Neural progenitor cell (in vitro differentiated cells): ENCODE results near the gene FCRL1. TPM values are rescaled to one million over a fixed set of nuclear protein-coding genes. Genes with fewer than 3 reads are reported as not detected.
A peak's percentile ranks its signal among the peaks of the same experiment; 100 is the strongest.

Experiments used
- DNase-seq: peaks from one replicate; pipeline ENCODE4 v3.0.0-alpha.2; 2016; ENCODE audit warnings: low spot score
- H2AFZ ChIP-seq: fragments of 200-600 bp; sonication (generic); replicated peaks from 2 replicates; pipeline ENCODE4 v1.6.1; 2016; ENCODE audit warnings: antibody characterized with exemption
- H3F3A ChIP-seq: fragments of 200-600 bp; sonication (generic); 2 replicates; pipeline ENCODE4 v1.6.1; 2016; ENCODE audit warnings: antibody characterized with exemption, low read depth
- H3K27ac ChIP-seq: fragments of 200-600 bp; sonication (generic); 2 replicates; pipeline ENCODE4 v1.5.1; 2016; ENCODE audit warnings: mild to moderate bottlenecking
- H3K27me3 ChIP-seq: fragments of 200-600 bp; sonication (generic); 2 replicates; pipeline ENCODE4 v1.6.1; 2016; ENCODE audit warnings: mild to moderate bottlenecking, moderate library complexity
- H3K36me3 ChIP-seq: fragments of 200-600 bp; sonication (generic); 2 replicates; pipeline ENCODE4 v1.5.1; 2016
- H3K4me1 ChIP-seq: fragments of 200-600 bp; sonication (generic); 2 replicates; pipeline ENCODE4 v1.6.1; 2016; ENCODE audit warnings: mixed run types
- H3K4me2 ChIP-seq: fragments of 200-600 bp; sonication (generic); 2 replicates; pipeline ENCODE4 v1.6.1; 2016
- H3K4me3 ChIP-seq: fragments of 200-600 bp; sonication (generic); 2 replicates; pipeline ENCODE4 v1.5.1; 2016
- H3K79me2 ChIP-seq: fragments of 200-600 bp; sonication (generic); 2 replicates; pipeline ENCODE4 v1.6.1; 2016; ENCODE audit warnings: low read depth
- H3K9ac ChIP-seq: fragments of 200-600 bp; sonication (generic); 2 replicates; pipeline ENCODE4 v1.6.1; 2016
- H3K9me3 ChIP-seq: fragments of 200-600 bp; sonication (generic); 2 replicates; pipeline ENCODE4 v1.5.1; 2016; ENCODE audit warnings: low read depth
- H4K20me1 ChIP-seq: fragments of 200-600 bp; sonication (generic); 2 replicates; pipeline ENCODE4 v1.6.1; 2016; ENCODE audit warnings: low read depth
- H3K27ac Mint-ChIP-seq: 3 replicates; pipeline ENCODE4 v1.8.0; 2021; ENCODE audit warnings: mixed read lengths
- H3K27me3 Mint-ChIP-seq: 2 replicates; pipeline ENCODE4 v1.8.0; 2022; ENCODE audit warnings: low read depth, mild to moderate bottlenecking, inconsistent platforms, moderate library complexity, mixed read lengths; ENCODE audit not compliant: insufficient read depth
- H3K36me3 Mint-ChIP-seq: 3 replicates; pipeline ENCODE4 v1.8.0; 2021; ENCODE audit warnings: mixed read lengths
- H3K4me1 Mint-ChIP-seq: 3 replicates; pipeline ENCODE4 v1.8.0; 2021; ENCODE audit warnings: mixed read lengths
- H3K4me3 Mint-ChIP-seq: 3 replicates; pipeline ENCODE4 v1.8.0; 2021; ENCODE audit warnings: mild to moderate bottlenecking, moderate library complexity, mixed read lengths
- H3K9me3 Mint-ChIP-seq: 3 replicates; pipeline ENCODE4 v1.8.0; 2020; ENCODE audit warnings: mixed read lengths
- CTCF ChIP-seq: fragments of 200-600 bp; sonication (generic); IDR thresholded peaks from 2 replicates; pipeline ENCODE4 v1.5.1; 2017; ENCODE audit warnings: antibody characterized with exemption, mild to moderate bottlenecking
- EZH2 ChIP-seq: fragments of 200-600 bp; sonication (generic); IDR thresholded peaks from 2 replicates; pipeline ENCODE4 v1.6.1; 2017; ENCODE audit warnings: antibody characterized with exemption, mild to moderate bottlenecking, moderate library complexity
- EZH2phosphoT487 ChIP-seq: fragments of 200-600 bp; sonication (generic); IDR thresholded peaks from 2 replicates; pipeline ENCODE4 v1.6.1; 2017; ENCODE audit warnings: antibody characterized with exemption
- total RNA-seq: library from RNA; depleted of rRNA; stranded (reverse); fragments of >200 nt; gene quantifications from 2 replicates; pipeline ENCODE4 v1.2.3, GENCODE V29; 2015; ENCODE audit warnings: low replicate concordance

The FCRL1 gene
- total RNA-seq = not detected in 2 replicates

DNA sequence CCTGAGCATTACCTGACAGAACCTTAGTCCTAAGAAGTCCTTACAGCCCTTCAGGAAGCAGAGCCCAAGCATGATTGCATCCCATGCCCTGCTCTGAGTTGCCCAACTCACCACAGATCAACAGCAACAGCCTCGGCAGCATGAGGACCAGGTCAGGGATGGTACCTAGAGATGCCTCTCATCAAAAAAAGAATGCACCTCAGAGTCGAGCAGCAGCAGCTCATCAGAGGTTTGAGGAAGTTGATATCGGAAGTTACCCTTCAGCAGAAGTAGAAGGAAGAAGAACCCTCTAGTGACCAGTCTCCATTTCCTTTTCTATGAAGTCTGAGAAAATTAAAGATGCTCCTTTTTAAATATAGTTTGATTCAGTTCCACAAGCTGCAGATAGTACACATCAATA lies at the start of gene FCRL1:
TSS of gene FCRL1 (minus strand) at position 225 of the 400 bp plus-strand sequence. CDS start at position 142, 83 bp downstream.
- Histone ChIP-seq H3K4me2 (no peak within 1 kb of the TSS), H3K4me1 (no peaks in the 10 kb centered on the region), H3K36me3 (no peaks in the 10 kb centered on the region), H3K27me3 (no peaks in the 10 kb centered on the region), H2AFZ (no peak within 1 kb of the TSS), H3F3A (no peaks in the 10 kb centered on the region), H4K20me1 (no peaks in the 10 kb centered on the region), H3K9ac (no peak within 1 kb of the TSS), H3K27ac (no peak within 1 kb of the TSS), H3K4me3 (no peak within 1 kb of the TSS), H3K79me2 (no peaks in the 10 kb centered on the region), H3K9me3 (no peaks in the 10 kb centered on the region)
- no peaks in the 10 kb centered on the region for H3K4me1 Mint-ChIP-seq
- DNase-seq = no peak
- H3K27ac Mint-ChIP-seq = no peak within 1 kb of the TSS
- H3K27me3 Mint-ChIP-seq = peaks cover 4% of the 10 kb centered on the region
- H3K36me3 Mint-ChIP-seq = no peaks in the 10 kb centered on the region
- no peak for TF ChIP-seq EZH2phosphoT487
- TF ChIP-seq EZH2 = no peak
- TF ChIP-seq CTCF = no peak
- H3K9me3 Mint-ChIP-seq = no peaks in the 10 kb centered on the region
- no peak within 1 kb of the TSS for H3K4me3 Mint-ChIP-seq

DNA sequence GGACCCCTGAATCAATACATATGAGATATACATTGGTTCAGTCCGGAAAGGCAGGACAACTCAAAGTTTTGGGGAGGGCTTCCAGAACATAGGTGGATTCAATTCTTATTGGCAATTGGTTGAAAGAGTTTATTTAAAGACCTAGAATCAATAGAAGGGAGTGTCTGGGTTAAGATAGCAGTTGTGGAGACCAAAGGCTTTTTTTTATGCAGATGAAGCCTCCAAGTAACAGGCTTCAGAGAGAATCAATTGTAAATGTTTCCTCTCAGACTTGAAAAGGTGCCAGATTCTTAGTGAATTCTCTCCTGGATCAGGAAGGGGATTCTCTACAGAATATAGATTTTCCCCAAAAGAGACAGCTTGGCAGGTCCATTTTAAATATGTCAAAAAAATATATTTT lies 48.7 kb upstream of the FCRL1 start:
- DNase-seq = no peak
- H3K27me3 Mint-ChIP-seq = no peaks in the 10 kb centered on the region
- H3K9me3 Mint-ChIP-seq = no peaks in the 10 kb centered on the region

DNA sequence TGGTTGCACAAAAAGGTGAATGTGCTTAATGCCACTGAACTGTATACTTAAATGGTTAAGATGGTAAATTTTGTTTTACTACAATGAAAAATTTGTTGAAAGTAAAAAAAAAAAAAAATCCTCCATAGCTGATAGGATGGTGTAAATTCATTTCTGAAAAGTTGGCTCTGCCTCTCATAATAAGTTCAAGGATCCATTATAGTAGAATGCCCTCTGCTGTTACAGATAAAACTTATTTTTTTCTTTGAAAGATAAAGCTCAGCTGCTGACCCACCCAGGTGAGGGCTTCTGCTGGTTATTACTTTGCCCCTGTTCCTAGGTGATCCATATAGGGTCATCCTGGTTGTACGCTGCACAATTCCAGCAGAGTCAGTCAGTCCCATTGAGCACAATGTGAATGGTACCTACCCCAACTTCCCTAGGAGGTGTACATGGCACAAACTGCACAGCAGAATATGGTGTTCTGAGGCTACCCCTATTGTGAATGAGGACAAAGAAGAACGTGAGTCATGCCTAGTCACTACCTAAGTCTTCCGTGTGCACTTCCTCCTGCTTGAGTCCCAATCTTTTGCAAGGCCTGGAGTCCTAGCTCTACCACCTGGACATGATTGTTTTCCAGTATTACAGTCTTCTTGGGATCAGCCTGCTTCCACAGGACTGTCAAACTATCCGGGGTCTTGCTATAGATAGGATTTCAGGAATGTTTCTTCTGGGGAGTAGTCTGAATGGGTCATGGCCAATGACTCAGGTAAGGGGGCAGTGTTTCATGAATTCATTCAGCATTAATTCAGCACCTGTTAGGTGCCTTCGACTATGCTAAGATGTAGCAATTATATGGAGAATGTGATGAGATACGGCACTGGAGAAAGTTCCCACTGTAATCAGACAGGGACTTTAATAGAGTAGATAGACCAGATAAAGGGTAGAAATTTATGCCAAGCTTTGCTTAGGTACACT lies 42.5 kb upstream of the FCRL1 start:
- Histone ChIP-seq H3K27me3 (no peaks in the 10 kb centered on the region), H3F3A (no peaks in the 10 kb centered on the region), H3K27ac (no peak overlapping the region), H3K79me2 (no peaks in the 10 kb centered on the region), H3K4me3 (no peak overlapping the region), H3K4me1 (no peaks in the 10 kb centered on the region), H3K36me3 (no peaks in the 10 kb centered on the region), H3K9ac (no peak overlapping the region), H3K9me3 (no peaks in the 10 kb centered on the region), H3K4me2 (no peak overlapping the region), H2AFZ (no peak overlapping the region), H4K20me1 (no peaks in the 10 kb centered on the region)
- Mint-ChIP-seq H3K27ac (no peak overlapping the region), H3K4me1 (no peaks in the 10 kb centered on the region), H3K9me3 (no peaks in the 10 kb centered on the region), H3K27me3 (no peaks in the 10 kb centered on the region), H3K4me3 (no peak overlapping the region), H3K36me3 (no peaks in the 10 kb centered on the region)
- TF ChIP-seq EZH2 (no peak), CTCF (no peak), EZH2phosphoT487 (no peak)
- DNase-seq = no peak

More for the DNA sequence above, 48.7 kb upstream of the FCRL1 start:
- Mint-ChIP-seq H3K36me3 (no peaks in the 10 kb centered on the region), H3K4me3 (no peak overlapping the region), H3K4me1 (no peaks in the 10 kb centered on the region), H3K27ac (no peak overlapping the region)
- Histone ChIP-seq H2AFZ (peak overlapping the region; percentile 34), H3K9ac (no peak overlapping the region), H3K27me3 (no peaks in the 10 kb centered on the region), H3K4me1 (no peaks in the 10 kb centered on the region), H3K9me3 (no peaks in the 10 kb centered on the region), H3K4me3 (no peak overlapping the region), H3K79me2 (no peaks in the 10 kb centered on the region), H3K27ac (no peak overlapping the region), H3F3A (no peaks in the 10 kb centered on the region), H3K4me2 (no peak overlapping the region), H3K36me3 (no peaks in the 10 kb centered on the region), H4K20me1 (no peaks in the 10 kb centered on the region)
- TF ChIP-seq EZH2phosphoT487 (no peak), EZH2 (no peak), CTCF (no peak)
